HG02885 (cell line): ENCODE results near the gene IGSF9B.

Source experiments
- ATAC-seq: cut with Tn5 transposase; IDR thresholded peaks from one replicate; pipeline ENCODE4 v1.9.1; 2021; ENCODE audit warnings: mild to moderate bottlenecking; ENCODE audit not compliant: unreplicated experiment, poor library complexity

Gene IGSF9B

DNA sequence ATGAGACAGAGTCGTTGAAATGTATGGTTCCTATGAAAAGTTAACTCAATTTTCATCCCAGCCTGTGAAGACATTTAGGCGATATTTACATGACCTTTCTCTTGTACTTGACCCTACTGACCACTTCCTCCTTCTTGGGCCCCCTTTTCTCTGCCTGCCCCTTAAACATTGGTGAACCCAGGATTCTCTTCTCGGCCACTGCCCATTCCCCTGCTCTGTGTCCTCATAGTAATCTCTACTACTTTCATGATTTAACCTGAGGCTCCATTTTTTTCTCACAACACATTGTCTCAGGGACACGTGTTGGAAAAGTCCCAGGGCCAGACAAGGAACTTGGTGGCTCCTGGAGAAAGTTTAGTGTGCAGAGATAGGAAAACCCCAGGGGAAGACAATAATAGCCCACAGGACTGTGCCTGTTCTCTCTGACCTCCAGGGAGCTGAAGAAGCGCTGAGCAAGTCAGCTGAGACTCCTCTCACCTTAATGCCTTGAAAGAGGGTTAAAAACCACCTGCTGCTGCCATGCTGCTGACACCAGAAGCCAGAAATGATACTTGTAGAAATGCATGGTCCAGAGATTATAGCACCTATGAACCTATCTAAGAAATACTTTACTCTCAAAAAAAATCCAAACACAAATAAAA lies 69.0 kb downstream of the IGSF9B start:
- ATAC-seq = no peak

- no peak for ATAC-seq
Observed at GRCh38 chr11:133886029-133886428, 70.7 kb downstream of the IGSF9B start.

DNA sequence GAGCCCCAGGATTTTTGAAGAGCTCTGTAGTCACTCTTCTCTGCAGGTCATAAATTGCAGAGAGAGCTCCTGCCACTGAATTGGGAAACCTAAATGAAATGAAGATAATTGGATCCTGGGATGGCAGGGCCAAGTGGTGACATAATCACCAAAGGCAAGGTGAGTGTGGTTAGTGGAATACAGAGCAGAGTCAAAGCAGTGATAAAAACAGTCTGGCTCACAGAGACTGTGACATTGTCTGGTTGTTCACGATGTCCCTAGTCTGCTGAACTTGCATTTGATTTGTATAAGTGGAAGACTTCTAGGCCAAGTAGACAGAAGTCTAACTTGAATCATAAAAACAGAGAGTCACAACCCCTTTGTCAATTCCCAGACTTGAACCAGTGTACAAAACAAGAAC lies 84.6 kb downstream of the IGSF9B start:
- no peak for ATAC-seq

- no peak for ATAC-seq
Observed at GRCh38 chr11:133867456-133867855, 89.3 kb downstream of the IGSF9B start.

DNA sequence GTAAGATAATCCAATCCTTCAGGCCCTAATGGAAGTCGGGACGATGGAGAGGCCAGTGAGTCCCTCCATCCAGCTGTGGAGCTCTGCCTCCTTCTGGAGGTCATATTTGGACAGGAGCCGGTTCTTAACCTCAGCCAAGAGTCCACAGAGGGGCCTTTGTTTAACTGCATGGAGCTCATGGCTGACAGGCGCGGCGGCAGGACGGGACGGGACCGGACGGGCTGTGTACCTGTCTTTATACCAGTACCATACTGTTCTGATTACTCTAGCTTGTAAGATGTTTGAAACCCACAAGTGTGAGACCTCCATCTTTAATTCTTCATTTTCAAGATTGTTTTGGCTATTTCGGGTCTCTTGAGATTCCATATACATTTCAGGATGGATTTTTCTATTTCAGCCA lies 91.3 kb downstream of the IGSF9B start:
- ATAC-seq = no peak

GRCh38 chr11:133864756-133865155 lies 92.0 kb downstream of the IGSF9B start:
- no peak for ATAC-seq

DNA sequence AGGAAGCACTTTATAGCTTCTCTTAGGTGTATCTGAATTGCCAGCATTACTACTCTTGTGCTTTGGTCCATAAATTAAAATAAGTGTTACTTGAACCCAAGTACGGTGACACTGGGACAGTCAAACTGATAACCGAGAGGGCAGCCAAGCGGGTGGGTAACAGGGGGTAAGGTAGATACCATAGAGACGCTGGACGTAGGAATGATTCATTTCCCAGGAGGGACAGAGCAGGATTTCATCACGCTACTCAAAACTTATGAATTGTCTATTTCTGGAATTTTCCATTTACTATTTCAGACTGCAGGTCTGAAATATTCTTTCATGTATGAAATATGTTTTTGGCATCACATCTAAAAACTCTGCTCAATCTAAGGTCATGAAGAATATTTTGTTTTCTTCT lies 96.6 kb downstream of the IGSF9B start:
- ATAC-seq = no peak
